GM12875 (cell line): Measurements from ENCODE around the gene EML2.

ENCODE experiments used
- H3K4me3 ChIP-seq: one replicate; pipeline ENCODE4 v1.5.1; 2011; ENCODE audit warnings: low read depth, low read length, control low read depth
- CTCF ChIP-seq: IDR thresholded peaks from 2 replicates; pipeline ENCODE4 v1.5.1; 2011; ENCODE audit warnings: low read depth, mild to moderate bottlenecking, control low read depth, inconsistent platforms, low read length, moderate library complexity, borderline replicate concordance; ENCODE audit not compliant: insufficient read depth

The EML2 gene

DNA sequence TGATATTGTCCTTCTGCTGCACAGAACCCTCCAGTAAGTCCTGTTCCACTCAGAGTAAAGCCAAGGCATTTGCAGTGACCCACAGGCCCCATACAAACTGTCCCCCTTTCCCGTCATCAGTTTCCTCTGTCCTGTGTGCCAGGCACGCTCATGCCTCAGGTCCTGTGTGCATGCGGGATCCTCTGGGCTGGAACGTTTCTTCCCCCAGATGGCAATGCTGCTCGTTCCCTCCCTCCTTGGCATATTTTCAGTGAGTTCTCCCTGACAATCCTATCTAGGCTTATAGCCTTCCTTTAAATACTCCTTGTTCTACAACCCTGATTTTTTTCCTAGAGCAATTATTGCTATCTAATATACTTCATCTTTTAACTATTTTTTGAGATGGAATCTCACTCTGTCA is 60.3 kb downstream of the EML2 start:
- no peak overlapping the region for H3K4me3 ChIP-seq
- TF ChIP-seq CTCF, result no peak

DNA sequence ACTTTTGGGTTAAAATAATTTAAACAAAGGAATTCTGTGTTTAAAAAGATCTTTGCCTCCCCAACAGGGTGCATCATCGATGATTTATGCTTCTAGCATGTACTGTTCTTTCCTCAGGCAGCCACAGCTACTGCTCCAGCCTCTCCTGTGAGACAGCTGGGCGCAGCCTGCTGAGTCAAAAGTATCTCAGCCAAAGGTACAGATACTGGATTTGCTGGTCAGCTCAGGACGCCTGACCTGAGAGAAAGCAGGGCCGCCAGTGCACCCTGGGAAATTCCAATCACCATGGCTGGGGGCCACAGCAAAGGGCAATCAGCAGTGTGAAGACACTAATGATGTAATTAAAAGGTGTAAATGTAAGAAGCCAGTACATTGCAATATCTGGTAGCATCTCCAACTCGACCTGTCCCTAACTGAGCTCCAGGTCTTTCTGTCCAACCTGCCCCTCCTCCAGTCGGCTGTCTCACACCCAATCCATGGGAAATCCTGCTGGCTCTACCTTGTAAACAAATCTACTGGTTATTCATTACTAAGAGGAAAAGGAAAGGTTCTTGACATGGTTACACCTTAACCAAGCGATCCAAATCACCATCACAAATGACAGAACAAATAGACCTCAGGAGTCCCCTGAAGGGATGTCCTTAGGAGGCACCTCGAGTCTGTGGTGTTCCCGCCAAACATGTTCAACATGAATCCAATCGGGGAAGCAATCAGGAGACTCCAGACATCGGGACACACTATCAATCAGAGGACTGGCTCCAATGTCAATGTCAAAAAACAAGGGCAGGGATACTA is 61.9 kb downstream of the EML2 start:
- TF ChIP-seq CTCF, result no peak
- H3K4me3 ChIP-seq, result no peak overlapping the region

DNA sequence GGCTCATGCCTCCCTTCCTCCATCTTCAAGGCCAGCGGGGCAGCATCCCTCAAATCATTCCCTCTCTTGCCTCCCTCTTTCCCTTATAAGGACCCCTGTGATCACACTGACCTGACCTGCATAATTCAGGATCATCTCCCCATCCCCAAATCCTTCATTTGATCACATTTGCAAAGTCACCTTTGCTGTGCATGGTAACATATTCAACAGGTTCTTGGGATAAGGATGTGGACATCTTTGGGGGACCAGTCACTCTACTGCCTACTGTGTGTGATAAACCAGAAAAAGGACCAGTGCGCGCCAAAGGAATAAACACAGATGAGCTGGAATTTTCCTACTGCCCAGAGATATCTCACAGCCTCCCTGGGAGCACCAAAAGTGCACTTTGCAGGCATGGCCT is 62.5 kb downstream of the EML2 start:
- no peak overlapping the region for H3K4me3 ChIP-seq
- no peak for TF ChIP-seq CTCF

DNA sequence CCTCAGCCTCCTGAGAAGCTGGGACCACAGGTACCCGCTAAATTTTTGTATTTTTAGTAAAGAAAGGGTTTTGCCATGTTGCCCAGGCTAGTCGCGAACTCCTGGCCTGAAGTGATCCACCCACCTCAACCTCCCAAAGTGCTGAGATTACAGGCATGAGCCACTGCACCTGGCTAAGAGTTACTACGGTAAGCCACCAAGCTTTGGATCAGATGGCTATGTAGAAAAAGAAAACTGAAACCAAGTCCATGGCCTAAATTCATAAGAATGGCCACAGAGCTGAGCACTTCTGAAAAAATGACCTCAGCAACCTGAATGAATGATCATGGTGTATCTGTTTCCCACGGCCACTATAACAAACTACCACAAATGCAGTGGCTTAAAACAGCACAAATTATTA is 64.0 kb downstream of the EML2 start:
- no peak overlapping the region for H3K4me3 ChIP-seq
- TF ChIP-seq CTCF, result no peak

- H3K4me3 ChIP-seq, result no peak overlapping the region
- TF ChIP-seq CTCF, result no peak
Observed at GRCh38 chr19:45574526-45574925, 64.7 kb downstream of the EML2 start.

DNA sequence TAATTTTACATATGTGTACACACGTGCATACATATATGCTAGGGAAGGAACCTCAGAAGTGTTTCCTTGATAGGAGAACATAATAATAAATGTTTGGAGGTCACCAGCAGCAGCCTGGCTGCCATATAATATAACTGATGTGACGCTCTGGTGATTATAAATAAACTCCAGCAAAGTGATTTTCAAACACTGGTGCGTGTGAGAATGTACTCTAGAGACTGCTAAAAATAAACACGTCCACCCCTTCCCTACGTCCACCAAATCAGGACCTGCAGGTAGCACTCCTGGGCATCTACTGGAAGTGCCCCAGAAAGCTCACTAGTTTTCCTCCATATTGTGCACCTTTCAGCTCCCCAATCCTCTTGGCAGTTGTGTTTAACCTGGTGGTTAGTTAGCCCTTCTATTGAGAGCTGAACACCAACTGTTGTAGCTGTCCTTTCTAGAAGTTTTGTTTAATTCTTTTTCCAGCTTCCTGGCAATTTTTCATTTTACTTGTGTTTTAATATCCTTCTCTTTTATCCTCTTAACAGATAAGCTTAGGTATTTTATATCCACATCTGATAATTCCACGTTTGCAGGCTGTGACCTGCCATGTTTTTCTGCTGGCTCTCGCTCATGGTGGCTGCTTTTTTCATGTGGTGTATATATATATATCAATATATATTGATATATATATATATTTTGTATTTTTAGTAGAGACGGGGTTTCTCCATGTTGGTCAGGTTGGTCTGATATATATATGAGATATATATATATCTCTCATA is 67.6 kb downstream of the EML2 start:
- H3K4me3 ChIP-seq, result no peak overlapping the region
- no peak for TF ChIP-seq CTCF
